Tibial nerve (tissue), 4 donors: ENCODE measurements around the gene GFRA4.

Experiments
- CTCF ChIP-seq, 5 experiments: fragments of 200-600 bp in 3 of 5; fragments of 450-650 bp in 2 of 5; sonication (generic) in 3 of 5; IDR thresholded peaks; one replicate each; pipeline ENCODE4 v1.5.1; 2016 to 2019; ENCODE audit warnings: antibody characterized with exemption in 5 of 5, mild to moderate bottlenecking in 3 of 5, moderate library complexity in 2 of 5
- EP300 ChIP-seq, 2 donors: sonication (generic); formaldehyde crosslinking; IDR thresholded peaks; one replicate each; pipeline ENCODE4 v1.6.1; 2017; ENCODE audit warnings: antibody characterized with exemption in 2 of 2, mild to moderate bottlenecking in 1 of 2

DNA sequence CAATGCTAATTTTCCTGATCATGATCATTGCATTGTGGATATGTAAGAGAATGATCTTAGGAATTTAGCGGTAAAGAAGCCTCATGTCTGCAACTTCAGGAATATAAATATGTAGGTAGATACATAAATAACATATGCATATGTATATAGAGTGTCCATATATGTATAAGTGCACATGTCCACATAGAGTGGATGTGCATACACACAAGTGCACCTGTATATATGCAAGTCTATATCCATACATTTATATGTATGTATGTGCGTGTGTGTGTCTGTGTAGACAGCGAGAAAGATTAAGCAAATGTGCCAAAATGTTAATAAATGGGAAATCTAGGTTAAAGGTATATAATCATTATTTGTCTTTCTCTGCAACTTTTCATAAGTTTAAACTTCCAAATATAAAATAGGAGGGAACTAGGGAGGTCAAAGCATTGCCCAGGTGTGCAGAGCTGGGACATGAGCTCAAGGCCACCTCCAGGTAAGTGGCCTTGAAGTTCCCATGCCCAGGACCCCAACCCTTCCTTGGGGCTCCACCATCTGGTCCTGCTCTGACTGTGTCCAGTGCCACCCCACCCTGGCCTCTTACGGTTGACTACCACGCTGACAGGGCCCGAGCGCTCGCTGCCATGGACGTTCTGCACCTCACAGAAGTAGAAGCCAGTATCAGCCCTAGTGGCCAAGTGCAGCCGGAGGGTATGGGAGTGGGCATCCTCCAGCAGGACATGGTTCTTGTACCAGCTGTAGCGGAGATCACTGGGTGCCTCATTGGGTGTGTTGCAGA is 39.6 kb upstream of the GFRA4 start:
- no peak for TF ChIP-seq CTCF (IDR thresholded peaks at IDR 0.05)
- TF ChIP-seq EP300 (IDR thresholded peaks at IDR 0.05), result no peak
